Neural cell (in vitro differentiated cells): ENCODE results near the gene KLHL6.

Source experiments
- CTCF ChIP-seq: fragments of 450-650 bp; IDR thresholded peaks from 2 replicates; pipeline ENCODE4 v1.5.1; 2014; ENCODE audit warnings: antibody characterized with exemption, mild to moderate bottlenecking, moderate library complexity; ENCODE audit not compliant: poor library complexity, severe bottlenecking
- EP300 ChIP-seq: fragments of 450-650 bp; conservative IDR thresholded peaks from 2 replicates; pipeline ENCODE4 v1.6.1; 2014; ENCODE audit warnings: antibody characterized with exemption, mild to moderate bottlenecking, moderate library complexity; ENCODE audit not compliant: poor library complexity, severe bottlenecking
- EZH2 ChIP-seq: fragments of 200-600, 300-800 bp; shearing (Covaris generic), sonication (generic); IDR thresholded peaks from 2 replicates; pipeline ENCODE4 v1.6.1; 2014; ENCODE audit warnings: antibody characterized with exemption, low read length, borderline replicate concordance, mild to moderate bottlenecking; ENCODE audit not compliant: insufficient read depth, poor library complexity, severe bottlenecking
- POLR2AphosphoS5 ChIP-seq: IDR thresholded peaks from 2 replicates; pipeline ENCODE4 v1.6.1; 2012
- RAD21 ChIP-seq: fragments of 450-650 bp; conservative IDR thresholded peaks from 2 replicates; pipeline ENCODE4 v1.6.1; 2014; ENCODE audit warnings: antibody characterized with exemption, mild to moderate bottlenecking, moderate library complexity
- REST ChIP-seq: IDR thresholded peaks from 2 replicates; pipeline ENCODE4 v1.6.1; 2012; ENCODE audit warnings: borderline replicate concordance
- SMC3 ChIP-seq: fragments of 450-650 bp; conservative IDR thresholded peaks from 2 replicates; pipeline ENCODE4 v1.6.1; 2014; ENCODE audit warnings: antibody characterized with exemption, mild to moderate bottlenecking, moderate library complexity; ENCODE audit not compliant: poor library complexity
- TAF1 ChIP-seq: IDR thresholded peaks from 2 replicates; pipeline ENCODE4 v1.6.1; 2012; ENCODE audit warnings: low read depth

DNA sequence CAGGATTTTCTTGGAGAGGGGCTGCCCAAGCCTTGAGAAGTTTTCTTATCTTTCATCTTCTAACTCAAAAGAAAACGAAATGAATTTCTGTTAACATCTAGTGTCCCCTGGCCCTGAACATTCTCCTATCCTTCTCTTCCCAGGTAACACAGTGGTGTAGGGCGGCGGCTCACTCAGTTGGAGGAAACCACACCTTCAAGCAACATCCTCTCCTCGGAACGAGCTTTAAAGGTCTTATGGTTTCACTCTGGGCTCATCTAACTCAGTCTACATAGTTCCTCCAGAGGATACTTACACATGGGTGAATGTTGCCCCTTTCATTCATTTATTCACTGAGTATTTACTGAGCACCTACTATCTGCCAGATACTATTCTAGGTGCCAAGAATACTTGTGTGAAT is 31.0 kb upstream of the KLHL6 start:
- no peak for TF ChIP-seq TAF1
- no peak for TF ChIP-seq EZH2
- TF ChIP-seq CTCF, result no peak
- no peak for TF ChIP-seq POLR2AphosphoS5
- TF ChIP-seq REST, result no peak
- TF ChIP-seq RAD21, result no peak
- TF ChIP-seq EP300, result no peak
- TF ChIP-seq SMC3, result no peak
